ENCODE measurements around the gene SPATA25.
"Not testable (repeated sequence)": the region's sequence is repeated elsewhere in the genome, so short reads cannot be mapped to it uniquely, and the experiment has no call there.

Gene SPATA25

GRCh38 chr20:45892049-45892825 is 4.8 kb upstream of the SPATA25 start:
- peak; percentile 16 for DNase-seq

- DNase-seq = peak; percentile 80
Measured at GRCh38 chr20:45890985-45891983, 3.9 kb upstream of the SPATA25 start, which contains the start of the genes CTSA and NEURL2. TSS of gene CTSA (plus strand) at chr20:45891335. CDS start at chr20:45891569, 234 bp downstream. TSS of gene NEURL2 (minus strand) at chr20:45891208. CDS start at chr20:45890991, 217 bp downstream.

- no peak for DNase-seq
Measured at GRCh38 chr20:45890077-45890984, 2.9 kb upstream of the SPATA25 start.

- no peak for DNase-seq
Measured at GRCh38 chr20:45888681-45889080, 1.3 kb upstream of the SPATA25 start.

- DNase-seq = no peak
Measured at GRCh38 chr20:45886590-45887345, 654 bp downstream of the SPATA25 start.

- no peak for DNase-seq
Measured at GRCh38 chr20:45883100-45883469, 4.3 kb downstream of the SPATA25 start.

GRCh38 chr20:45882469-45883099 is 4.8 kb downstream of the SPATA25 start:
- no peak for DNase-seq

GRCh38 chr20:45880988-45881788 is 6.2 kb downstream of the SPATA25 start, which contains the start of gene ZSWIM1:
TSS of gene ZSWIM1 (plus strand) at chr20:45881227. CDS start at chr20:45882593, 1,366 bp downstream.
- DNase-seq = peak; percentile 98

GRCh38 chr20:45878076-45878761 is 9.2 kb downstream of the SPATA25 start:
- no peak for DNase-seq

- DNase-seq = no peak
Measured at GRCh38 chr20:45874576-45874975, 12.8 kb downstream of the SPATA25 start.

- DNase-seq = not testable (repeated sequence)
Measured at GRCh38 chr20:45874104-45874481, 13.3 kb downstream of the SPATA25 start.

GRCh38 chr20:45873409-45874103 is 13.9 kb downstream of the SPATA25 start:
- no peak for DNase-seq

GRCh38 chr20:45872626-45873025 is 14.8 kb downstream of the SPATA25 start:
- no peak for DNase-seq

- DNase-seq = peak; percentile 60
Measured at GRCh38 chr20:45867819-45868176, 19.6 kb downstream of the SPATA25 start.

- no peak for DNase-seq
Measured at GRCh38 chr20:45867136-45867818, 20.1 kb downstream of the SPATA25 start.

GRCh38 chr20:45866454-45866853 is 21.0 kb downstream of the SPATA25 start:
- no peak for DNase-seq

GRCh38 chr20:45863543-45864470 is 23.6 kb downstream of the SPATA25 start:
- no peak for DNase-seq
